Measurements from ENCODE around the gene RNF167.

The RNF167 gene

DNA sequence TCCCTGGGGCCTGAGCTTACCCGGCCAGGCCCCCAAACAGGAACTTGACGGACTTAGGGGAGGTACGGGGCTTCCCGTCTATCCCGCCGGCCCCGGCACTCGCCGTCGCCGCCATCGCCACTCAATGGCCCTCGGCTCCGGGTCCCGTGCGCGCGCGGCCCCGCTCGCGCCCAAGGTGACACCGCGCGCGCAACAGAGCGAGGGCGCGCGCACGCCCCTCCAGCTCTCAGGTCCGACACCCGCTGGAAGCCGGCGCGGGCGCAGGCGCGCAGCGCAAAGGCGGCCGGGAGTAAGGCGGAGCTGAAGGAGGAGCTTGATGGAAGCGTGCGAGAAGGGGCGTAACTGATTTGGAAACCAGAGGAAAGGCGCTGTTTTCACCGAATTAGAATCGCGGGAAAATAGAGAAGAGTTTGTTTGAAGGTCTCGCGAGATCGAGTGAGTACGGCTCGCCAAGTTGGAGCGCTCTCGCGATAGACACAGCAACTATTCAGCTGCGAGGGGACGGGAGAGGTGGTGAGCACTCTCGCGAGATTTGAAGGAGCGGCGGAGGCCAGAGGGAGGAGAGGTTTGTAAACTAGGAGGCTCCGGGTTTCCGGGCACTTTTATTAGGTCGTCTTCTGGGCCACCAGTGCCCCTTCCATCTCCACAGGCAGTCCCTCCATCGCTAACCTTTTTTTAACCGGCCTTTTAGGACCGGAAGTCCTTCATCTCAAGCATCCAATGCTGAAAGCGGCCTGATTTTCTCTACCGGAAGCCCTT, at the start of gene RNF167, which contains the start of gene SLC25A11:
RNF167 (plus strand) TSS at position 473 of the 759 bp plus-strand sequence. CDS start 642 bp downstream, outside the sequence.
SLC25A11 (minus strand) TSS at position 251 of the 759 bp plus-strand sequence; CDS start at position 115, 136 bp downstream.
- DNase-seq = peak; percentile 100

DNA sequence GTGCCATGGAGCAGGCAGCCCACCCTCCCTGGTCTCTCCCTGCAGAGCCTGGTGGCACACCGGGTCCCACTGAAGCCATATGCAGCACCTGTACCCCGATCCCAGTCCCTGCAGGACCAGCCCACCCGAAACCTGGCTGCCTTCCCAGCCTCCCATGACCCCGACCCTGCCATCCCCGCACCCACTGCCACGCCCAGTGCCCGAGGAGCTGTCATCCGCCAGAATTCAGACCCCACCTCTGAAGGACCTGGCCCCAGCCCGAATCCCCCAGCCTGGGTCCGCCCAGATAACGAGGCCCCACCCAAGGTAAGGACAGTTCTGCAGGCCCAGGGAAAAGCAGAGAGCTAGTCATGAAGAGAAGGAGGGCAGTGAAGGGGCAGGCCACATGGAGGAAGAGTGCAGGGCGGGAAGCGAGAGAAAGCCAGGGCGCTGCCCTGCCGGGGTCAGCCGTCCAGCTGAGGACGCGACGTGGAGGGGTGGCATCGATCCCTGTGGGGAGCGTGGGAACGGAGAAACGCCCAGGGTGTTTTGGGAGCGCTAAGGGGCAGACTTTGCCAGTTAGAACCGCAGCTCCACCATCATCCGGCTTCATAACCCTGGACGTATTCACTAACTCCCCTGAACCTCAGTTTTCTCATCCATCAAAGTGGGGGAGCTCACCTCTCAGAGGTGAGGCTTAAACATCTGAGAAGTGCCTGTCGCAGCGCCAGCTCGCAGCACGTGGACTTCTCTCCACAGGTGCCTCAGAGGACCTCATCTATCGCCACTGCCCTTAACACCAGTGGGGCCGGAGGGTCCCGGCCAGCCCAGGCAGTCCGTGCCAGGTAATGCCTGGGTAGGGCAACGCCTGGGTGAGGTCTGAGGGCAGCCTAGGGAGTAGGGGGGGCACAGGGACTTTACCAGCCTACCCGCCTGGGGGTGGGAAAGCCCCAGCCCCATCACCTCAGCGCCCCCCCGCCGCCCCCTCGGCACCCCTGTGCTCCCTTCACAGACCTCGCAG, 48.4 kb upstream of the RNF167 start:
- peak; percentile 71 for DNase-seq

DNA sequence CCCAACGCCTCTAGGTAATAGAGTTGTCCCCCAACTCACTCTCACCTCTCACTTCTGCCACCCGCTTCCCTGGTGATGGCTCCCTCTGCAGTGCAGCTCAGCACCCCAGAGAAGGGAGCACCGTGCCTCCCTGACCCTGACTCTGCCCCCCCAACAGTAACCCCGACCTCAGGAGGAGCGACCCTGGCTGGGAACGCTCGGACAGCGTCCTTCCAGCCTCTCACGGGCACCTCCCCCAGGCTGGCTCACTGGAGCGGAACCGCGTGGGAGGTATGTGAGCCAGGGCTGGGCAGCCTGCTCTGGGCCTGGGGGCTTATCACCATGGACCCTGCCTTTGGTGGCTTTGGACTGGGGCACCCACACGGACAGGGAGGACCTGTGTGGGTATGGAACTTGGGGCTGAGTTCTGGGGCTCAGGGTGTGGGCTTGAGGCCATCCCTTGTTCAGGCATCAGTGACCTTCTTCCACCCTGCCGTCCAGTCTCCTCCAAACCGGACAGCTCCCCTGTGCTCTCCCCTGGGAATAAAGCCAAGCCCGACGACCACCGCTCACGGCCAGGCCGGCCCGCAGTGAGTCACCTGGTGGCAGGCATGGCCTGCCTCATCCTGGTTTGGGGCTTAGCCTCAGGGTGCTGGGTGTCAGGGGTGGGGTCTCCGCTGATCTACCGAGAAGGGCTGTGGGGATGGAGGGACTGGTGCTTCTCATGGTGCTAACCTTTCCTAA, 47.4 kb upstream of the RNF167 start:
- DNase-seq = no peak

DNA sequence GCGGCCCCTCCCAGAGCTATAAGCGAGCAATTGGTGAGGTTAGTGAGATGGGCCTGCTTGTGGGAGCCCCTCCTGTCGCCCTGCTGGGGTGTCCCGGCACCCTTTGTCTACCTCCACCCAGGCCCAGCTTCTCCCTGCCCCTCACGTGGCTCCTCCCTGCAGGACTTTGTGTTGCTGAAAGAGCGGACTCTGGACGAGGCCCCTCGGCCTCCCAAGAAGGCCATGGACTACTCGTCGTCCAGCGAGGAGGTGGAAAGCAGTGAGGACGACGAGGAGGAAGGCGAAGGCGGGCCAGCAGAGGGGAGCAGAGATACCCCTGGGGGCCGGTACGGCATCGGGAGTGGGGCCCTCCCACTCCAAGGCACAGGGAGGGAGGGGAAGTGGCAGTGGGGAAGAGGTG, 46.8 kb upstream of the RNF167 start:
- DNase-seq = no peak

DNA sequence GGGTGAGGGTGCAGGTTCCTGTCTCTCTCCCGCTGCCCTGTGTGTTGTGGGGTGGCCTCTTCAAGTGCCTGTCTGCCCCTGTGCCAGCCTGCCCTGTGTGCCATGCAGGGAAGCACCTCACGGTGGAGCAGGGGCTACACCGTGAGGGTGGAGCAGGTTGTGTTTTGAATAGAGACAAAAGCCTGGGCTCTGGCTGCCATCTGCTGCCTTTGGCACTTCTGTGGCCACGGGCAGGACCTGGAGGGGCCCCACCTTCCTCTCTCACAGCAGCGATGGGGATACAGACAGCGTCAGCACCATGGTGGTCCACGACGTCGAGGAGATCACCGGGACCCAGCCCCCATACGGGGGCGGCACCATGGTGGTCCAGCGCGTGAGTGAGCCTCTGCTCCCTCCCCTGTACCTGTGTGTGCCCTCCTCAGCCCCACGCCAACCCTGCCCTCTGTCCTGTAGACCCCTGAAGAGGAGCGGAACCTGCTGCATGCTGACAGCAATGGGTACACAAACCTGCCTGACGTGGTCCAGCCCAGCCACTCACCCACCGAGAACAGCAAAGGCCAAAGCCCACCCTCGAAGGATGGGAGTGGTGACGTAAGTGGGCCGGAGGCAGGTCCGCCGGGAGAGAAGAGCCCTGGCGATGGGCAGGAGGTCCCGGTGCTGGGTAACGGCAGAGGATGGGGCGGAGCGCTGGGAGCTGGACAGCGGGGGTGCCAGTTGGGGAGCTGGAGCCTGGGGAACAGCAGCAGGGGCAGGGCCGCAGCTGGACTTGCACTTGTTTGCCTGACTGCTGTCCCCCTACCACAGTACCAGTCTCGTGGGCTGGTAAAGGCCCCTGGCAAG, 46.1 kb upstream of the RNF167 start:
- DNase-seq = no peak

DNA sequence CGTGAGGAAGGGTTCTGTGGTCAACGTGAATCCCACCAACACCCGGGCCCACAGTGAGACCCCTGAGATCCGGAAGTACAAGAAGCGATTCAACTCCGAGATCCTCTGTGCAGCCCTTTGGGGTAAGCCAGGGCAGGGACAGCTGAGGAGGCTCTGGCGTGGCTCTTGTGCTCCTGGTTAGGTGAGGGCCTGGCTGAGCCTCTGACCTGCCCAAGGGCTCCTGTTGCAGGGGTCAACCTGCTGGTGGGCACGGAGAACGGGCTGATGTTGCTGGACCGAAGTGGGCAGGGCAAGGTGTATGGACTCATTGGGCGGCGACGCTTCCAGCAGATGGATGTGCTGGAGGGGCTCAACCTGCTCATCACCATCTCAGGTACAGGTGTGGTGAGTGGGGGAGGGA, 44.9 kb upstream of the RNF167 start:
- no peak for DNase-seq

DNA sequence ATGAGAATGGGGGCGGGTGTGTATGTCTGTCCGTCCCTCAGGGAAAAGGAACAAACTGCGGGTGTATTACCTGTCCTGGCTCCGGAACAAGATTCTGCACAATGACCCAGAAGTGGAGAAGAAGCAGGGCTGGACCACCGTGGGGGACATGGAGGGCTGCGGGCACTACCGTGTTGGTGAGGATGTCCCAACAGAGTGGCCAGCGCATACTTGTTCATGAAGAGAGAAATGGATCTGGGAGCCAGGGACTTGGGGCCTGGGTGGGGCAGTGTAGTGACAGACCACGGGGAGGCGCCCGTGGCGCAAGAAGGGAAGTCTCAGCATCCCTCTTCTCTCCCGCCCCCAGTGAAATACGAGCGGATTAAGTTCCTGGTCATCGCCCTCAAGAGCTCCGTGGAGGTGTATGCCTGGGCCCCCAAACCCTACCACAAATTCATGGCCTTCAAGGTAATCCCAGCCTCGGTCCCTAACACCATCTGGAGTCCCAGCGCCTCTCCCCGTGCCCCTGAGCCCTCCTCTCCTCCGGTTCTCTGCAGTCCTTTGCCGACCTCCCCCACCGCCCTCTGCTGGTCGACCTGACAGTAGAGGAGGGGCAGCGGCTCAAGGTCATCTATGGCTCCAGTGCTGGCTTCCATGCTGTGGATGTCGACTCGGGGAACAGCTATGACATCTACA, 44.3 kb upstream of the RNF167 start:
- DNase-seq = no peak

DNA sequence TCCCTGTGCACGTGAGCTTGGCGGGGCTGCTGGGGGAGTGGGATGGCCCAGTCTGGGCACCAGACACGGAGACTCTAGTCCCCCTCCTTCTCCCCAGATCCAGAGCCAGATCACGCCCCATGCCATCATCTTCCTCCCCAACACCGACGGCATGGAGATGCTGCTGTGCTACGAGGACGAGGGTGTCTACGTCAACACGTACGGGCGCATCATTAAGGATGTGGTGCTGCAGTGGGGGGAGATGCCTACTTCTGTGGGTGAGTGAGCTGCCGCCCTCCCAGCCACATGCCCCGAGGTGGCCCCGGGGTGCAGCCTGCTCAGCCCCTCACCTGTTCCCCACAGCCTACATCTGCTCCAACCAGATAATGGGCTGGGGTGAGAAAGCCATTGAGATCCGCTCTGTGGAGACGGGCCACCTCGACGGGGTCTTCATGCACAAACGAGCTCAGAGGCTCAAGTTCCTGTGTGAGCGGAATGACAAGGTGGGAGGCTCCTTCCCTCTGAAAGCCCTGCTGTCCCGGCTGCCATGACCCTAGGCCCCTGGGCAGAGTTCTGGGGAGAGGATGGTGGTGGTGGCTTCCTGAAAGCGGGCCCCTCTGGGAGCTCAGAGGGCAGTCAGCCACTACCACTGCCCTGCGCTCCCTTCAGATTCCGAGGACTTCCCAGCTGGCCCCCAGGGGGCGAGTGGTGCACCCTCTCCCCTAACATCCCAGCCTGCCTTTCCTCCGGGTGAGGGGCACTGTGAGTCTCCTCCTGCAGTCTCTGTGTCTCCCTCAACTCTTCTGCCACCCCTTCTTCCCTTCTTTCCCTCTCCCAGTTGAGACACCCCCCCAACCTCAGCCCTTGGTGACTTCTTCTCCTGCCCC, 43.5 kb upstream of the RNF167 start:
- DNase-seq = no peak

DNA sequence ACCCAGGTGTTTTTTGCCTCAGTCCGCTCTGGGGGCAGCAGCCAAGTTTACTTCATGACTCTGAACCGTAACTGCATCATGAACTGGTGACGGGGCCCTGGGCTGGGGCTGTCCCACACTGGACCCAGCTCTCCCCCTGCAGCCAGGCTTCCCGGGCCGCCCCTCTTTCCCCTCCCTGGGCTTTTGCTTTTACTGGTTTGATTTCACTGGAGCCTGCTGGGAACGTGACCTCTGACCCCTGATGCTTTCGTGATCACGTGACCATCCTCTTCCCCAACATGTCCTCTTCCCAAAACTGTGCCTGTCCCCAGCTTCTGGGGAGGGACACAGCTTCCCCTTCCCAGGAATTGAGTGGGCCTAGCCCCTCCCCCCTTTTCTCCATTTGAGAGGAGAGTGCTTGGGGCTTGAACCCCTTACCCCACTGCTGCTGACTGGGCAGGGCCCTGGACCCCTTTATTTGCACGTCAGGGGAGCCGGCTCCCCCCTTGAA, 42.8 kb upstream of the RNF167 start:
- DNase-seq = no peak

DNA sequence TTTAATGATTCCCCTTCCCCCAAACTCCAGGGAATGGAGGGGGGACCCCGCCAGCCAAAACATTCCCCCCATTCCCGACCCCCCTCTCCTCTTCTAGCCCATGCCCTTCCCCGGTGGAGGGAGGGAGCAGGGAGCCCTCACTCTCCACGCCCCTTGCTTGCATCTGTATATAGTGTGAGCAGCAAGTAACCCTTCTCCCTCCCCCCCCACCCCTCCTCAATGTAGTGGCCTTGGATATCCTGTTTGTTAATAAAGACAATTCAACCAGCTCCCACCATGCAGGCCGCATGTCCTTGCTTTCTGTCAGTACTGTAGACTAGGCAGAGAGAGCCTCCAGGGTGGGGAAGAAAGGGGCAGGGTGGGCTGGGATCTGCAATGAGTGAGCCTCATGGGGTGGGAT, 42.3 kb upstream of the RNF167 start:
- no peak for DNase-seq

DNA sequence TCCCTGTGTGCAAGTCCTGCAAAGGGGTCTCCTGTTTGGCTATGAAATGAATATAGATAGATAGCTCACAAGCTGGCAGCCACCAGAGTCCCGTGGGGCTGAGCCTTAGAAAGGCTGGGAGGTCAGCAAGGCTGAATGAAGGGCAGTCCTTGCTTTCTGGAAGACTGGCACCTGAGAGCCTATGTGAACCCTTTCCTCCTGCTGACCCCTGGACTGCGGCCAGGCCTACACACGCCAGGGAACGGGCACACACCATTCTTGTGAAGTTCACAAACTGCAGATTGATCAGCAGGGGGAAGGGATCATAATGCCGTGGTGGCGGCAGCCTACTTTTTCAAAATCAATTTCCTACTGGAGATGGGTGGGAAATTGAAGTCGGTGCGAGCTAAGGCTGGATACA, 41.7 kb upstream of the RNF167 start:
- no peak for DNase-seq

DNA sequence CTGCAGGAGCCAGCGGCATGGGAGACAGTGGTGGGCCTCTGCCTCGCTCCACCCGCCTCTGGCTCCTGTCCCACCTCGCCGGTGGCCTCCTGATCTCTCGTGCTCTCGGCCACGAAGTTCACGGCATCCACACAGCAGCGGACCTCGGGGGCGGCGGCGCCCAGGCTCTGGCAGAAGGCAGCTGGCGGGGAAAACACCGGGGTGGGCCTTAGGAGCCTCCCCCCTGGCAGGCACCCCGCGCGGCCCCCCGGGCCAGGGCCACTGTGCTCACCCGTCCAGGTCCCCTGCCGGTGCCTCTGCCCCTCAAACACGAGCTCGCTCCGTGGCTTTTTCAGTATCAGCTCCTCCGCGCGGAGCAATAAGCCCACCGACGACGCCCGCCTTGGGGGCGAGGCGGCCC, 41.1 kb upstream of the RNF167 start:
- no peak for DNase-seq

DNA sequence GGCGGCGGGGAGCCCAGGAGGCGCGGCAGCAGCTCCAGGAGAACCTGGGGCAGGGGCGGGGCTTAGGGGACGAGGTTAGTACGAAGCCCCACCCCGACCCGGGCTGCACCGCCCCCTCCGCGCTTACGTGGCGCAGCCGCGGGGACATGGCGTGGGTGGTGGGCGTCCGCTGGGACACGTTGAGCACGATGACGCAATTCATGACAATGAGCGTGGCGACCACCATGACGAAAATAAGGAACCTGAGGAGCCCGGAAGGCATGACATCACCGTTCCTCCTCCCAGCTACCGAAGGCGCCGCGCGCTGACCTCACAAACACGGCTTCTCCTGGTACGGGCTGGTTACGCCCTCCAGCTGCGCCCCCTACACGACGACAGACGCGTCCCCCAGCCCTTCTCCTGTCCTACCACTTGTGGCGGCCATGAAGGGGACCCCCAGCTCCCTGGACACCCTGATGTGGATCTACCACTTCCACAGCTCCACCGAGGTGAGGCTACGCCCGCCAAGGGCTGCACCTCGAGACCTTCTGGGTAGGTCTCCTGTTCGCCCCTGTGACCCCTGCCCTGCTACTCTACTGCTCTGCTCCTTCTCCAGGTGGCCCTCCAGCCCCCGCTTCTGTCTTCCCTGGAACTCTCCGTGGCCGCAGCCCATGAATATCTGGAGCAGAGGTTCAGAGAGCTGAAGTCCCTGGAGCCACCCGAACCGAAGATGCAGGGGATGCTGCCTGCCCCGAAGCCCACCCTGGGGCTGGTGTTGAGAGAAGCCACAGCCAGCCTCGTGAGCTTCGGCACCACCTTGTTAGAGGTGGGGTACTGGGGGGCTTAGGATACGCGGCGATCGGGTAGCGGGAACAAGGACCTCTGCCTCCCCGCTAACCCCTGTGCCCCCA, 40.5 kb upstream of the RNF167 start, which contains the start of gene C17orf107:
C17orf107 (plus strand) TSS at position 196 of the 890 bp plus-strand sequence; CDS start at position 423, 227 bp downstream.
- peak; percentile 60 for DNase-seq

DNA sequence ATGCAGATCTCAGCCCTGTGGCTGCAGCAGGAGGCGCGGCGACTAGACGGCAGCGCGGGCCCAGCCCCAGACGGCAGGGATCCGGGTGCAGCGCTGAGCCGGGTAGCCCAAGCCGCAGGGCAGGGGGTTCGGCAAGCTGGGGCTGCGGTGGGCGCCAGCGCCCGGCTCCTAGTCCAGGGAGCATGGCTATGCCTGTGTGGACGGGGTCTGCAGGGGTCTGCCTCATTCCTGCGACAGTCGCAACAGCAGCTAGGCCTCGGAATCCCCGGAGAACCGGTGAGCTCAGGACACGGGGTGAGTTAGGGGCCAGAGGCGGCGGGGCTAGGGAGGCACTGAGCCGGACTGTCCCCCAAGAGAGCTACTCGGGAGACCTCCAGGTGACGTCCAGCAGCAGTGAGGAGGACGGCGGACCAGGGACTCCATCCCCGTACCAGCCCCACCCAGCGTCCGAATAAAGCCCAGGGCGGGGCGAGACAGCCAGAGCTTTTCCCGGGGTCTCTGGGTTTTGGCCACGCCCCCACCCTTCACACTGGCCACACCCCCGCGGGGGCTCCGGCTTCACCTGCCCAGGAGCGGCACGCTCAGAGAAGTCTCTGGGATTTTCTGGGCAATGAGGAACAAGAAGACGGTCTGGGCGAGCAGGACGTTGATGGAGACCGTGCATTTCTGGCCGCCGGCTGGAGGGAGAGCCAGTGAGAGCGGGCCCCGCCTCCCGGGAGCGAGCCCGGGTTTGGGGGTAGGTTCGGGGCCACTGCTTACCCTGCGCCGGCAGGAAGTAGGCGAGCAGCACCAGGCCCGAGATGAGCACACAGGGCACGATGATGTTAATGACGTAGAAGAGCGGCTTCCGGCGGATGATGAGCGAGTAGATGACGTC, 39.6 kb upstream of the RNF167 start:
- DNase-seq = peak; percentile 26

DNA sequence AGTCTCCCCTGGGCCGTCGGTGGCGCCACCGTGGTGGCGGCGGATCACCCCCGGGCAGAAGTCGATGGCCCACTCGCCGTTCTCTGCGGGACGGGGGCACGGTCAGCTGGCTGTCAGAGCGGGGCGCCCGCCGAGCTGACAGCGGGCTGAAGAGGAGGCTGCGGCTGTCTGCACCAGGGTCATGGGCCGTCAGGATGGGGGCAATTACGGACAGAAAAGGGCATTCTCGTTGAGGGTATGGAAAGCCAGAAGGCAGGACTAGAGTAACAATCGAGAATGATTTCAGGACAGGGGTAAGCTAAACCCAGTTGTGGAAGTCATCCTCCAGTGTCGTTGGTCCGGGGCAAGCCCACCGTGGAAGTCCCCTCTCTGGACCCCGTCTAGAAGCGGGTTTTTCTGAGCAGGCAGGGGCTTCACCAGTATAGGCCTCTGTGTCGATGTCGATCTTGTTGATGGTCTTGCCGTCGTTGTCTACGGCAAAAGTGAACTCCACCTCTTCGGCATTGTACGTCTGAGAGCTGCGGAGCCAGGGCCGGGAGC, 38.9 kb upstream of the RNF167 start:
- DNase-seq = no peak

DNA sequence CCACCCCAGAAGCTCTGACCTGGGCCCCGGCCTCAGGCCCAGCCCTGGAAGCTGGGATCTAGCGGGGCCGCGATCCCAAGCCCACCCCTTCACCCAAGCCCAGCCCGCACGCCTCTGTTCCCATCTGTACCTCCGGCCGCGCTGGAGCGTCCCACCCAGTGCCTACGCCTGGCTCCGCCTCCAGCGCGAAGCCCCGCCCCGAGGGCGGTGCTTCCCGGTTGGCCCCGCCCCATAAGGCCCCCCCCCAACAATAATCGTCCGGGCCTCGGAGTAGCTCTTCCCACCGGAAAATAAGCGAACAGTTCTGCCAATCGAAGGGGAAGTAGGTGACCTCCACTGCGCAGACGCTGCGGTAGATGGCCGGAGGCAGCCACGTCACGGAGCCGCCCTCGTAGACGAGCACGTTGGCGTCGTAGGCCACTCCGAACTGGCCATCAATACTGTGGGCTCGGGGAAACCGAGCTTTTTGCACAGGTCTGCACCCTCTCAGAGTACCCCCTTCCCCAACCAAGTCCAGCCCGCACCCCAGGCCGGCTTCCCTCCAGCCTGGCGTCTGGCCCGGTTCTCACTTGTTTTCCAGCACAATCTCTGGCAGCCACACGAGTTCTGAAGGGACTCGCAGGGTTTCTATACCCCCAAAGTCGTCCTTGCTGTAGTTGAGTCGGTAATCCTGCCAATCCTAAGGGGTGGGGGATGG, 38.3 kb upstream of the RNF167 start:
- DNase-seq = peak; percentile 41

DNA sequence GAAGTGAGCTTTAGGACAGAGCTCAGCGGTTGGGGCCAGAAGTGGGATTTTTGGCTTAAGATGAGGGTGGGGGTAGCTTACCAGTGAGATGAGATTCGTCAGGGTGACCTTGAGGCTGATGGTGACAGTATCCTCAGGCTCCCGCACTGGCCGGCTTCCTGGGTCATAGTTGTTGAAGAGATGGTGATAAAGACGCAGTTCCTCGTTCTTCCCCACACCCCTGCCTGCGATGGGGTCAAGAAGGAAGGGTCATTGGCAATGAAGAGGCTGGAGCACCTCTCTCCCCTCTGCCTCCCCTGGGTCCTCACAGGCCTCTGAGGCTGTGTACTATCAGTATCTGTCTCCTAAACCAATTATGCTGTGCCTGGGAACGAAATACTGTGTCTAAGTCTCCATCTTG, 37.5 kb upstream of the RNF167 start:
- no peak for DNase-seq

Measured in hematopoietic multipotent progenitor cell treated with erythropoietin and hydrocortisone succinate and interleukin-3 and kit ligand, for 8 days (in vitro differentiated cells).